ENCODE measurements around the gene MRPL24. TPM values are rescaled to one million over a fixed set of nuclear protein-coding genes. Genes with fewer than 3 reads are reported as not detected.

MRPL24 gene
- total RNA-seq, 4 donors from 2014 or later, result 54.9 to 121 (median 102) TPM

DNA sequence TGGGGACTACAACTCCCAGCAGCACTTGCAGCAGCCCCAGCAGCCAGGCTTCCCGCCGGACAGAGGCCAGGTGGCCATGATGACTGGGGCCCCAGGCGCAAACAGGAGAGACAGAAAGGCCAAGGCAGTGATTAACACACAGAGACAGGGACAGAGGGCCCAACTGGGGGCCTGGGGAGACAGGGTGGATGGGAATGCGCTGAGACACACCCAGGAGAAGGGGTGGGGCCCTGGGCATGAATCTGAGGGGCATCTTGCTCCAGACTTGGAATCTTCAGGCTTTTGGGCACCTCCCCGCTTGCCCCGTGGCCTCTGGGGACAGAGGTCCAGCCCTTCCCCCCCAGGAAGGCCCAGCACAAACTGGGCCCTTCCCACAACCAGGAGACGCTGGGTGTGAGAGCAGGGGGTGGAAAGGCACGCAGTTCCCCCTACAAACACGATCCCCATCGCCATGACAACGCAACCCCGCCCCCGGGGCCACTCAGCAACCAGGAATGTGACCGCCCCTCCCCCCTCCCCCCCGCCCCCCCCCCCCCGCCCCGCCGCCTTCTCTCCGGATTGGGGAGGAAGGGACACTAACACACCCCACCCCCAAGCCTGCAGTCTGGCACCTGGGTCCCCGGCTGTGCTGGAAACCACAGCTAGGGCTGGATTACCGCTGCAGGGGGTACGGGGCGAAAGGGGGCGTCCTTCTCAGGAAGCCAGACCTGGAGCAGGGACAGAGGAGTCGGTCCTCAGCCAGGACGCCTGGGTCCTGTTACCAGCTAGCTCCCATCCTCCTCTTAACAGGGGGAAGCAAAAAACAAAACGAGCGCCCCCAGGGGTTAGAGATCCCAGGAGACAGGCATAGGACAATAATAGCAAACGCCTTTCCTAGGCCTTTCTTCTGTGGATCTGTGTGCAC lies 6.1 kb upstream of the MRPL24 start:
- in situ Hi-C loops (cut with MboI; ENCODE audit: low sequenced_read_pairs in 4 of 4) (loop anchor here in 1 of 4 donors (25.0 kb wide), 1 partner anchor 685 kb away; the partner anchor contains the start of genes LAMTOR2, RAB25 and UBQLN4), intact Hi-C loops (cut with DNase I; ENCODE audit: low total_unique reads) (loop anchor here (5.0 to 10.0 kb wide), 3 partner anchors 240 to 622 kb away; partner anchors contain the start of genes CCT3 and TSACC)
- Histone ChIP-seq H3K9me3 (no peaks in the 10 kb centered on the region), H3K36me3 (peaks cover 0 to 31% of the 10 kb centered on the region in 2 donors), H3K27me3 (no peaks in the 10 kb centered on the region), H3K4me3 (peak overlapping the region; percentile 86 to 100 (median 96)), H3K4me1 (peaks cover 41 to 48% of the 10 kb centered on the region in 2 donors), H3K27ac (peak overlapping the region; percentile 94 to 100 (median 100))
- TF ChIP-seq, protein P1, sequence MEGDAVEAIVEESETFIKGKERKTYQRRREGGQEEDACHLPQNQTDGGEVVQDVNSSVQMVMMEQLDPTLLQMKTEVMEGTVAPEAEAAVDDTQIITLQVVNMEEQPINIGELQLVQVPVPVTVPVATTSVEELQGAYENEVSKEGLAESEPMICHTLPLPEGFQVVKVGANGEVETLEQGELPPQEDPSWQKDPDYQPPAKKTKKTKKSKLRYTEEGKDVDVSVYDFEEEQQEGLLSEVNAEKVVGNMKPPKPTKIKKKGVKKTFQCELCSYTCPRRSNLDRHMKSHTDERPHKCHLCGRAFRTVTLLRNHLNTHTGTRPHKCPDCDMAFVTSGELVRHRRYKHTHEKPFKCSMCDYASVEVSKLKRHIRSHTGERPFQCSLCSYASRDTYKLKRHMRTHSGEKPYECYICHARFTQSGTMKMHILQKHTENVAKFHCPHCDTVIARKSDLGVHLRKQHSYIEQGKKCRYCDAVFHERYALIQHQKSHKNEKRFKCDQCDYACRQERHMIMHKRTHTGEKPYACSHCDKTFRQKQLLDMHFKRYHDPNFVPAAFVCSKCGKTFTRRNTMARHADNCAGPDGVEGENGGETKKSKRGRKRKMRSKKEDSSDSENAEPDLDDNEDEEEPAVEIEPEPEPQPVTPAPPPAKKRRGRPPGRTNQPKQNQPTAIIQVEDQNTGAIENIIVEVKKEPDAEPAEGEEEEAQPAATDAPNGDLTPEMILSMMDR (IDR thresholded peaks at IDR 0.05 in 4 of 5, conservative IDR thresholded peaks at IDR 0.05 in 1 of 5), result peak in 2 of 5 experiments; percentile 34 to 42
- peak; percentile 55 to 81 for TF ChIP-seq POLR2A (IDR thresholded peaks at IDR 0.05)
- peak; percentile 88 to 95 for DNase-seq
- peak; percentile 51 to 55 for ATAC-seq

DNA sequence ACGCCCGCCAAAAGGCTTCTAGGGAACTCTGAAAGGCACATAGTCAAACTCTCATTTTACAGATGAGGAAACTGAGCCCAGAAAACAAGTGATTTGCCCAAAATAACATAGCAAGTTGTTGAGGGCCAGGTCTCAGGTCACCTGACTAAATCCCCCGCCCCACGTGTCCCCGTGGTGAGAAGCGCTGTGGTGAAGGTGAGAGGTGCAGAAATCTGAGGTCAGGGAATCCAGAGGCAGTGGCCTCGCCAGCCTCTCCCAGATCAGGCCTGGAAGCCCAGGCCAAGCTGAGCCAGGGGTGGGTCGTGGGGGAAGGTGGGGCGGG lies 5.5 kb upstream of the MRPL24 start:
- no peak for ATAC-seq
- Histone ChIP-seq H3K27me3 (no peaks in the 10 kb centered on the region), H3K9me3 (no peaks in the 10 kb centered on the region), H3K36me3 (peaks cover 0 to 31% of the 10 kb centered on the region in 2 donors), H3K4me1 (peaks cover 47 to 54% of the 10 kb centered on the region in 2 donors), H3K4me3 (peak overlapping the region; percentile 86 to 100 (median 96)), H3K27ac (peak overlapping the region; percentile 94 to 100 (median 100))
- no peak for DNase-seq
- TF ChIP-seq POLR2A (IDR thresholded peaks at IDR 0.05), result no peak
- TF ChIP-seq, protein P1 (IDR thresholded peaks at IDR 0.05 in 4 of 5, conservative IDR thresholded peaks at IDR 0.05 in 1 of 5), result no peak
- intact Hi-C loops (cut with DNase I; ENCODE audit: low total_unique reads) (loop anchor here (5.0 to 10.0 kb wide), 3 partner anchors 239 to 622 kb away; partner anchors contain the start of genes CCT3 and TSACC), in situ Hi-C loops (cut with MboI; ENCODE audit: low sequenced_read_pairs in 4 of 4) (loop anchor here in 1 of 4 donors (25.0 kb wide), 1 partner anchor 684 kb away; the partner anchor contains the start of genes LAMTOR2, RAB25 and UBQLN4)

DNA sequence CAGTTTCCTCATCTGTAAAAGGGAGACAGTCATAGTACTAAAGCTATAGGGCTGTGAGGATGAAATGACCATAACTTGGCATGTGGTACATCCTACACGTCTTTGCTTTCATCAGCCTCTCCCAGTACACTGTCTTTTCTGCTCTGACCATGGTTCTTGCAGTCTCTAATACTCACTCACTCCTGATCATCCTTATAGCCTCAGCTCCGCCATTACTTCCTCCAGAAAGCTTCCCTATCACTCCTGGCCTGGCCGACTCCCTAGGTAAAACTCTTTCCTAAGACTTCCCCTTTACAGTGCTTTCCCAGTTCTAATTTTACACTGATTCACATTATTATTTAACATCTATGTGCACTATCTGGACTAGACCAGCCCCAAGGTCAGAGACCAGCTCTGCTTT lies 5.0 kb upstream of the MRPL24 start:
- TF ChIP-seq, protein P1 (IDR thresholded peaks at IDR 0.05 in 4 of 5, conservative IDR thresholded peaks at IDR 0.05 in 1 of 5), result no peak
- no peak for TF ChIP-seq POLR2A (IDR thresholded peaks at IDR 0.05)
- H3K36me3 ChIP-seq, result peaks cover 0 to 31% of the 10 kb centered on the region in 2 donors
- DNase-seq, result no peak
- H3K4me1 ChIP-seq, result peaks cover 48 to 55% of the 10 kb centered on the region in 2 donors
- no peaks in the 10 kb centered on the region for H3K9me3 ChIP-seq
- H3K27ac ChIP-seq, result peak overlapping the region; percentile 94 to 100 (median 100)
- peak overlapping the region; percentile 86 to 100 (median 96) for H3K4me3 ChIP-seq
- no peaks in the 10 kb centered on the region for H3K27me3 ChIP-seq
- intact Hi-C loops (cut with DNase I; ENCODE audit: low total_unique reads), result loop anchor here (5.0 to 10.0 kb wide), 3 partner anchors 239 to 621 kb away; partner anchors contain the start of genes CCT3 and TSACC
- ATAC-seq, result no peak
- in situ Hi-C loops (cut with MboI; ENCODE audit: low sequenced_read_pairs in 4 of 4), result loop anchor here in 1 of 4 donors (25.0 kb wide), 1 partner anchor 684 kb away; the partner anchor contains the start of genes LAMTOR2, RAB25 and UBQLN4

DNA sequence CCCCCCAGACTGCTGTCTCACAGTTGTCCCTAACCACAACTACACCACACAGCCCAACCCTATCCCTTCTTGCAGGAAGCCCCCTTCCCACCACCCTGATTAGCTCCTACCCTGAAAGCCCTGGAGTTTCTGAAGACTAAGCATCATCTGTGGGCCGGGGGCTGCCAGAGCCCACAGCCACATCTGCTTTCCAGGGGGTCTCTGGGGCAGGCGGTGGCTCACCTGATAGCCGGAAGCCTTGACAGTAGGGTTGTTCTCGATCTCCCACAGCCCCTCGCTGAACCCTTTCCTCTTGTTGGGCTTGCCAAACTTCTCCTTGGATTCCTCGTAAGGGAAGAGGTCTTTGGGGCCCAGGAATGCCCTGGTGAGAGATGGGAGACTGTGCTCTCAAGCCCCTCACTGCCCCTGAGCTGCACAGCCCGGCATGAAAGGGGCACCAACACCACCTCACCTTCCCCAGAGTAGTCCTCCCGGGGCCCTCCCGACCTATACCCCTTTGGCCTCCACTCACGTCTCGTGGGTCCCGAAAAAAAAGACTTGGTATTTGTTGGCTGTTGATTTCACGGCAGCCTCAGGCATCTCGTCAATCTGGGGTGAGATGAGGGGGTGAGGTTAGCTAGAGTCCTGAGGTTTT lies 4.0 kb upstream of the MRPL24 start:
- in situ Hi-C loops (cut with MboI; ENCODE audit: low sequenced_read_pairs in 4 of 4) (loop anchor here in 1 of 4 donors (25.0 kb wide), 1 partner anchor 683 kb away; the partner anchor contains the start of genes LAMTOR2, RAB25 and UBQLN4), intact Hi-C loops (cut with DNase I; ENCODE audit: low total_unique reads) (loop anchor here (5.0 to 10.0 kb wide), 4 partner anchors 83 to 620 kb away; partner anchors contain the start of genes CCT3 and TSACC)
- TF ChIP-seq, protein P1 (IDR thresholded peaks at IDR 0.05 in 4 of 5, conservative IDR thresholded peaks at IDR 0.05 in 1 of 5), result no peak
- no peak for TF ChIP-seq POLR2A (IDR thresholded peaks at IDR 0.05)
- H3K36me3 ChIP-seq, result peaks cover 0 to 31% of the 10 kb centered on the region in 2 donors
- no peaks in the 10 kb centered on the region for H3K27me3 ChIP-seq
- H3K4me3 ChIP-seq, result no peak overlapping the region
- no peaks in the 10 kb centered on the region for H3K9me3 ChIP-seq
- H3K27ac ChIP-seq, result peak overlapping the region; percentile 94 to 100 (median 100)
- DNase-seq, result no peak
- H3K4me1 ChIP-seq, result peaks cover 53 to 55% of the 10 kb centered on the region in 2 donors
- no peak for ATAC-seq

Measured in gastrocnemius medialis (tissue), 4 donors.